VCaP (cell line): ENCODE results near the gene ELAVL1.
"Not testable (repeated sequence)": the region's sequence is repeated elsewhere in the genome, so short reads cannot be mapped to it uniquely, and the experiment has no call there.

ENCODE experiments used
- H3K27ac ChIP-seq: fragments of 450-650 bp; 2 replicates; pipeline ENCODE4 v1.5.1; 2017
- TF ChIP-seq, protein P1 (sequence below): fragments of 450-650 bp; conservative IDR thresholded peaks from 2 replicates; pipeline ENCODE4 v1.5.1; 2017; ENCODE audit warnings: mild to moderate bottlenecking, moderate library complexity

The ELAVL1 gene

GRCh38 chr19:8044018-8044417 is 38.6 kb upstream of the ELAVL1 start:
- TF ChIP-seq, protein P1, sequence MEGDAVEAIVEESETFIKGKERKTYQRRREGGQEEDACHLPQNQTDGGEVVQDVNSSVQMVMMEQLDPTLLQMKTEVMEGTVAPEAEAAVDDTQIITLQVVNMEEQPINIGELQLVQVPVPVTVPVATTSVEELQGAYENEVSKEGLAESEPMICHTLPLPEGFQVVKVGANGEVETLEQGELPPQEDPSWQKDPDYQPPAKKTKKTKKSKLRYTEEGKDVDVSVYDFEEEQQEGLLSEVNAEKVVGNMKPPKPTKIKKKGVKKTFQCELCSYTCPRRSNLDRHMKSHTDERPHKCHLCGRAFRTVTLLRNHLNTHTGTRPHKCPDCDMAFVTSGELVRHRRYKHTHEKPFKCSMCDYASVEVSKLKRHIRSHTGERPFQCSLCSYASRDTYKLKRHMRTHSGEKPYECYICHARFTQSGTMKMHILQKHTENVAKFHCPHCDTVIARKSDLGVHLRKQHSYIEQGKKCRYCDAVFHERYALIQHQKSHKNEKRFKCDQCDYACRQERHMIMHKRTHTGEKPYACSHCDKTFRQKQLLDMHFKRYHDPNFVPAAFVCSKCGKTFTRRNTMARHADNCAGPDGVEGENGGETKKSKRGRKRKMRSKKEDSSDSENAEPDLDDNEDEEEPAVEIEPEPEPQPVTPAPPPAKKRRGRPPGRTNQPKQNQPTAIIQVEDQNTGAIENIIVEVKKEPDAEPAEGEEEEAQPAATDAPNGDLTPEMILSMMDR: no peak

DNA sequence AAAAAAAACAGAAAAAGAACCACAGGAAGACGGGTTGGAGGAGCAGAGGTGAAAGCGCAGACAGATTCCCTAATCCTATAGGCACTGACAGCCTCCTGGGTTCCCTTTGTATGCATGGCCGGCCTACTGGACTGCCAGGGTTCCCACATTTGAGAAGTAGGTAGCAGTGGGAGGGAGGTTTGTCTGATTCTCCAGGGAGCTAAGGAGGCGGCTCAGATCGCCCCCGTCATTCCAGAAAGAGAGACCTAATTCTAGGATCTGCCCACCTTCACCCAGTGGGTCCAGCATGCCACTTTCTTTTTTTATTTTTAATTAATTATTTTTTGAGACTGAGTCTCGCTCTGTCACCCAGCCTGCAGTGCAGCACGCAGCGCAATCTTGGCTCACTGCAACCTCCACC is 37.5 kb upstream of the ELAVL1 start:
- no peak overlapping the region for H3K27ac ChIP-seq
- TF ChIP-seq, protein P1: no peak

More at GRCh38 chr19:8044018-8044417, 38.6 kb upstream of the ELAVL1 start:
- no peak overlapping the region for H3K27ac ChIP-seq

DNA sequence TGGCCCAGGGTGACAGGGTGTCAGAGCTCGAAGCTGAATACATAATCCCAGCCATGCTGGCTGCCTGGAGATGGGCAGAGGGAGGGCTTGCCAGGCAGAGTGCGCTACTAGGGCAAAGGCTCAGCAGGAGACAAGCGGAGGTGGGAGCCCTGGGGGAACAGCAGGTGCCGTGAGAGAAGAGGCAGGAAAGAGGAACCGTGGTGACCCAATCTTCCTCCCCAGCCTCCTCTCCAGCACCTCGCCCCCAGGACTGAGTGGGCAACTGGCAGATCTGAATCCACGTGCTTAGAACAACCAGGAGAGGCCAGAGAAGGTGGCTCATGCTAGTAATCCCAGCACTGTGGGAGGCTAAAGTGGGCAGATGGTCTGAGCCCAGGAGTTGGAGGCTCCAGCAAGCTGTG is 36.1 kb upstream of the ELAVL1 start:
- TF ChIP-seq, protein P1: no peak
- H3K27ac ChIP-seq: no peak overlapping the region

DNA sequence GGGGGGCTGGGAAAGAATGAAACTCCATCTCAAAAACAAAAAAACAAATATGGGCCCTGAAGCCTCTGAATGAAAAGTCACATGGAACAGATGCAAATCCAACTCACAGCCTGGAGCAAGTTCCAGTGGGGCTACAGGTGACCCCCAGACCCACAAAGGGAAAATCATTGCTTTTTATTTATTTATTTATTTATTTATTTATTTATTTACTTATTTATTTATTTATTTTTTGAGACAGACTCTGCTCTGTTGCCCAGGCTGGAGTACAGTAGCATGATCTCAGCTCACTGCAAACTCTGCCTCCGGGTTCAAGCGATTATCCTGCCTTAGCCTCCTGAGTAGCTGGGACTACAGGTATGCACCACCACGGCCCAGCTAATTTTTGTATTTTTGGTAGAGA is 33.8 kb upstream of the ELAVL1 start:
- TF ChIP-seq, protein P1: no peak
- H3K27ac ChIP-seq: no peak overlapping the region

DNA sequence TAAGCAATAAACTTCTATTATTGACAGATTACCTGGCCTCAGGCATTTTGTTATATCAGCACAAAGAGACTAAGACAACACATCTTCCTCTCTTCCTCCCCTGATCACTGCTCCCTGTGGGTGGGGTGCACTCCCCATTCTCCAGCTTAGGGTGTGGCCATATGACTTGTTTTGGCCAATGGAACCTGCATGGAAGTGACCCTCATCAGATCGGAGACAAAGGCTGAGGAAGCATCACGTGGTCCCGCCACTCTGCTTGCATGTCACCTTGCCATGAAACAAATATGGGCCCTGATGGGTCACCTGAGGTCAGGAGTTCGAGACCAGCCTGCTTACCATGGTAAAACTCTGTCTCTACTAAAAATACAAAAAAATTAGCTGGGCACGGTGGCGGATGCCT is 33.4 kb upstream of the ELAVL1 start:
- TF ChIP-seq, protein P1: no peak

GRCh38 chr19:8036434-8037099 is 31.1 kb upstream of the ELAVL1 start:
- no peak overlapping the region for H3K27ac ChIP-seq
- TF ChIP-seq, protein P1: no peak

More for the DNA sequence above, 33.4 kb upstream of the ELAVL1 start:
- H3K27ac ChIP-seq: no peak overlapping the region

- no peak overlapping the region for H3K27ac ChIP-seq
Observed at GRCh38 chr19:8034178-8034525, 28.7 kb upstream of the ELAVL1 start.

GRCh38 chr19:8033287-8034177 is 28.1 kb upstream of the ELAVL1 start:
- H3K27ac ChIP-seq: not testable (repeated sequence)

More at GRCh38 chr19:8034178-8034525, 28.7 kb upstream of the ELAVL1 start:
- TF ChIP-seq, protein P1: no peak
